Measurements from ENCODE around the gene TBC1D16.

GRCh38 chr17:79922116-79922601 lies 113.5 kb downstream of the TBC1D16 start:
- TF ChIP-seq CTCF (IDR thresholded peaks at IDR 0.05) (no peak), ELF4 (CRISPR knock-in tag; IDR thresholded peaks at IDR 0.05; ENCODE audit: low read depth) (no peak), ZNF121 (CRISPR knock-in tag; IDR thresholded peaks at IDR 0.05) (no peak), ZNF138 (CRISPR knock-in tag; conservative IDR thresholded peaks at IDR 0.05) (no peak), JUN (CRISPR knock-in tag; IDR thresholded peaks at IDR 0.05) (no peak), NFE2L1 (CRISPR knock-in tag; IDR thresholded peaks at IDR 0.05) (no peak), AFF4 (CRISPR knock-in tag; IDR thresholded peaks at IDR 0.05; ENCODE audit: borderline replicate concordance) (no peak), IRF1 (CRISPR knock-in tag; IDR thresholded peaks at IDR 0.05) (no peak), NR2C2 (CRISPR knock-in tag; IDR thresholded peaks at IDR 0.05) (no peak)
- TF ChIP-seq, protein P1, sequence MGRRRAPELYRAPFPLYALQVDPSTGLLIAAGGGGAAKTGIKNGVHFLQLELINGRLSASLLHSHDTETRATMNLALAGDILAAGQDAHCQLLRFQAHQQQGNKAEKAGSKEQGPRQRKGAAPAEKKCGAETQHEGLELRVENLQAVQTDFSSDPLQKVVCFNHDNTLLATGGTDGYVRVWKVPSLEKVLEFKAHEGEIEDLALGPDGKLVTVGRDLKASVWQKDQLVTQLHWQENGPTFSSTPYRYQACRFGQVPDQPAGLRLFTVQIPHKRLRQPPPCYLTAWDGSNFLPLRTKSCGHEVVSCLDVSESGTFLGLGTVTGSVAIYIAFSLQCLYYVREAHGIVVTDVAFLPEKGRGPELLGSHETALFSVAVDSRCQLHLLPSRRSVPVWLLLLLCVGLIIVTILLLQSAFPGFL (CRISPR knock-in tag; IDR thresholded peaks at IDR 0.05; ENCODE audit: borderline replicate concordance) = no peak
